Spleen (tissue), 11 donors: Measurements from ENCODE around the gene KMT2B. TPM values are rescaled to one million over a fixed set of nuclear protein-coding genes. Genes with fewer than 3 reads are reported as not detected.

Experiments
- DNase-seq: peaks from one replicate; pipeline ENCODE4 v3.0.0-alpha.2; 2020
- H3K27ac ChIP-seq, 8 donors: fragments of 200-600 bp; sonication (generic) in 7 of 8; 1 replicate in 4 of 8; 2 replicates in 4 of 8; pipeline versions ENCODE4 v1.5.0 to v1.8.0; 2016 to 2021; ENCODE audit warnings: inconsistent platforms in 4 of 8, mild to moderate bottlenecking in 4 of 8, moderate library complexity in 1 of 8
- H3K27me3 ChIP-seq, 7 donors: fragments of 200-600 bp; sonication (generic) in 6 of 7; replicated peaks in 1 of 7; 1 replicate in 4 of 7; 2 replicates in 3 of 7; pipeline versions ENCODE4 v1.5.0 to v1.8.0; 2016 to 2021; ENCODE audit warnings: inconsistent platforms in 3 of 7, mild to moderate bottlenecking in 1 of 7
- H3K36me3 ChIP-seq, 6 donors: fragments of 200-600 bp; sonication (generic) in 5 of 6; 1 replicate in 4 of 6; 2 replicates in 2 of 6; pipeline versions ENCODE4 v1.5.0 to v1.8.0; 2016 to 2021; ENCODE audit warnings: inconsistent platforms in 2 of 6
- H3K4me1 ChIP-seq, 6 donors: fragments of 200-600 bp; sonication (generic) in 5 of 6; 1 replicate in 3 of 6; 2 replicates in 3 of 6; pipeline versions ENCODE4 v1.5.0 to v1.8.0; 2016 to 2021; ENCODE audit warnings: inconsistent platforms in 3 of 6
- H3K4me3 ChIP-seq, 8 donors: fragments of 200-600 bp; sonication (generic) in 7 of 8; 1 replicate in 4 of 8; 2 replicates in 4 of 8; pipeline versions ENCODE4 v1.5.0 to v1.8.0; 2016 to 2021; ENCODE audit warnings: inconsistent platforms in 4 of 8, mild to moderate bottlenecking in 4 of 8, moderate library complexity in 2 of 8
- H3K9me3 ChIP-seq, 8 donors: fragments of 200-600 bp; sonication (generic) in 7 of 8; 1 replicate in 4 of 8; 2 replicates in 4 of 8; pipeline versions ENCODE4 v1.5.0 to v1.8.0; 2016 to 2021; ENCODE audit warnings: inconsistent platforms in 4 of 8
- CTCF ChIP-seq, 11 experiments: fragments of 200-600 bp in 7 of 11; fragments of 450-650 bp in 4 of 11; sonication (generic) in 4 of 11; IDR thresholded peaks in 8 of 11; conservative IDR thresholded peaks in 3 of 11; 1 replicate in 7 of 11; 2 replicates in 4 of 11; pipeline versions ENCODE4 v1.4.0 to v1.8.0; 2016 to 2021; ENCODE audit warnings: antibody characterized with exemption in 11 of 11, inconsistent platforms in 4 of 11, mild to moderate bottlenecking in 1 of 11
- POLR2A ChIP-seq, 3 donors: fragments of 450-650 bp; IDR thresholded peaks; one replicate each; pipeline ENCODE4 v1.5.1; 2017; ENCODE audit warnings: antibody characterized with exemption in 3 of 3, mild to moderate bottlenecking in 1 of 3
- POLR2AphosphoS5 ChIP-seq, 3 donors: sonication (generic); formaldehyde crosslinking; IDR thresholded peaks; one replicate each; pipeline ENCODE4 v1.5.1; 2017; ENCODE audit warnings: antibody characterized with exemption in 3 of 3
- WGBS, 5 donors: extraction: QIAGEN DNeasy Blood & Tissue Kit in 3 of 5; methylation state at CpG; one replicate each; pipeline versions ENCODE4 v1.1.5 to v1.1.7; 2013 to 2018; 5-methylcytosine and 5-hydroxymethylcytosine counted together
- intact Hi-C: fragments of 100-400 bp; cut with DNase I; formaldehyde crosslinking; loops from one replicate; pipeline ENCODE4 v1.15.0; 2023; ENCODE audit warnings: low total_unique reads
- polyA plus RNA-seq, 3 donors: library from polyadenylated mRNA; stranded (reverse); fragments of 200-250 nt; gene quantifications; one replicate each; pipeline ENCODE4 v1.2.1, GENCODE V29; 2013
- total RNA-seq, 7 donors: library from RNA; depleted of rRNA in 3 of 7; stranded (reverse); fragments of >200 nt in 3 of 7; fragmentation: NEBNext Ultra II Directional in 4 of 7; extraction: Animal tissue kit (Norgen Biotek cat#: 25700) in 4 of 7; gene quantifications; one replicate each; pipeline versions ENCODE4 v1.1.0 to v1.2.1, GENCODE V29; 2016 to 2021
- donor health status: healthy with polysubstance abuse.
- donor health status: DM: no; HTN: no; CAD: no; lungs with moderate emphysema.
- donor health status: DM: no; HTN: no; CAD: no.
- donor health status: Bipolar disorder and iron deficiency.
- donor health status: healthy.
- donor health status: DM: no; HTN: no; CAD: no.
- donor health status: DM: yes; HTN: yes; CAD: no.

The KMT2B gene
- total and polyA plus RNA-seq, 10 donors: 17.6 to 58.2 (median 45.8) TPM

- DNase-seq: peak; percentile 99
- Histone ChIP-seq H3K9me3 (no peaks in the 10 kb centered on the region), H3K36me3 (peaks cover 0 to 47% (median 39%) of the 10 kb centered on the region in 6 donors), H3K27ac (peak overlapping the region; percentile 82 to 100 (median 97)), H3K27me3 (no peaks in the 10 kb centered on the region), H3K4me1 (peaks cover 16 to 81% (median 53%) of the 10 kb centered on the region in 6 donors), H3K4me3 (peak overlapping the region; percentile 60 to 85 (median 70))
- TF ChIP-seq CTCF (IDR thresholded peaks at IDR 0.05 in 8 of 11, conservative IDR thresholded peaks at IDR 0.05 in 3 of 11) (peak in 7 of 11 experiments; percentile 3 to 42 (median 17)), POLR2AphosphoS5 (IDR thresholded peaks at IDR 0.05) (peak; percentile 82 to 89 (median 88)), POLR2A (IDR thresholded peaks at IDR 0.05) (peak in 2 of 3 donors; percentile 10 to 35)
- intact Hi-C loops: no loop called here
- WGBS, 5 donors: 0 to 1% (median 1%) methylated on average over 50 to 63 of the region's 63 CpGs
These were observed 22.8 kb downstream of the KMT2B start for GRCh38 chr19:35740423-35741202.

GRCh38 chr19:35741203-35741515 lies 23.4 kb downstream of the KMT2B start:
- 0 to 3% (median 0%) methylated on average over 12 of the region's 12 CpGs for WGBS, 5 donors
- H3K27ac ChIP-seq: peak overlapping the region; percentile 82 to 100 (median 97)
- TF ChIP-seq POLR2A (IDR thresholded peaks at IDR 0.05) (no peak), CTCF (IDR thresholded peaks at IDR 0.05 in 8 of 11, conservative IDR thresholded peaks at IDR 0.05 in 3 of 11) (no peak), POLR2AphosphoS5 (IDR thresholded peaks at IDR 0.05) (no peak)
- H3K4me1 ChIP-seq: peaks cover 19 to 86% (median 58%) of the 10 kb centered on the region in 6 donors
- H3K36me3 ChIP-seq: peaks cover 0 to 42% (median 33%) of the 10 kb centered on the region in 6 donors
- intact Hi-C loops: no loop called here
- H3K4me3 ChIP-seq: peak overlapping the region; percentile 60 to 85 (median 70)
- H3K9me3 ChIP-seq: no peaks in the 10 kb centered on the region
- DNase-seq: no peak
- no peaks in the 10 kb centered on the region for H3K27me3 ChIP-seq

- no peaks in the 10 kb centered on the region for H3K9me3 ChIP-seq
- TF ChIP-seq POLR2AphosphoS5 (IDR thresholded peaks at IDR 0.05) (peak; percentile 10 to 91 (median 72)), CTCF (IDR thresholded peaks at IDR 0.05 in 8 of 11, conservative IDR thresholded peaks at IDR 0.05 in 3 of 11) (no peak), POLR2A (IDR thresholded peaks at IDR 0.05) (peak in 2 of 3 donors; percentile 37 to 43)
- peaks cover 0 to 37% (median 23%) of the 10 kb centered on the region in 6 donors for H3K36me3 ChIP-seq
- H3K27ac ChIP-seq: peak within 1 kb of the TSS; percentile 82 to 100 (median 97)
- peaks cover 22 to 88% (median 65%) of the 10 kb centered on the region in 6 donors for H3K4me1 ChIP-seq
- intact Hi-C loops: no loop called here
- no peaks in the 10 kb centered on the region for H3K27me3 ChIP-seq
- H3K4me3 ChIP-seq: peak within 1 kb of the TSS; percentile 60 to 85 (median 70)
- peak; percentile 91 for DNase-seq
- 22 to 34% (median 30%) methylated on average over 9 of the region's 9 CpGs for WGBS, 5 donors
These were observed 24.4 kb downstream of the KMT2B start, which contains the start of gene IGFLR1 for GRCh38 chr19:35742121-35742724. Gene IGFLR1, minus strand, starts transcription at chr19:35742452. Its CDS starts 1,272 bp downstream, at chr19:35741180.
